Activated T-helper 1 cell treated with Interleukin-2 at 50 U/mL for 16 hours (primary cell): ENCODE measurements around the gene ZNF366.

ENCODE experiments used
- DNase-seq: peaks from one replicate; pipeline ENCODE4 v3.0.0-alpha.2; 2020; ENCODE audit warnings: low read depth

ZNF366 gene

GRCh38 chr5:72439192-72439591 is 68.0 kb downstream of the ZNF366 start:
- no peak for DNase-seq

GRCh38 chr5:72438141-72438540 is 69.1 kb downstream of the ZNF366 start:
- DNase-seq, result no peak

GRCh38 chr5:72436796-72437471 is 70.3 kb downstream of the ZNF366 start:
- no peak for DNase-seq

GRCh38 chr5:72434781-72435437 is 72.3 kb downstream of the ZNF366 start:
- DNase-seq, result no peak

- no peak for DNase-seq
Observed at GRCh38 chr5:72434056-72434780, 73.0 kb downstream of the ZNF366 start.

- no peak for DNase-seq
Observed at GRCh38 chr5:72433522-72433921, 73.7 kb downstream of the ZNF366 start.

- DNase-seq, result no peak
Observed at GRCh38 chr5:72428669-72429068, 78.5 kb downstream of the ZNF366 start.

- DNase-seq, result no peak
Observed at GRCh38 chr5:72427488-72428437, 79.4 kb downstream of the ZNF366 start.

- DNase-seq, result no peak
Observed at GRCh38 chr5:72427016-72427415, 80.2 kb downstream of the ZNF366 start.

GRCh38 chr5:72426019-72426418 is 81.2 kb downstream of the ZNF366 start:
- DNase-seq, result no peak

- no peak for DNase-seq
Observed at GRCh38 chr5:72418271-72418670, 88.9 kb downstream of the ZNF366 start.

- no peak for DNase-seq
Observed at GRCh38 chr5:72417333-72418062, 89.7 kb downstream of the ZNF366 start.

- no peak for DNase-seq
Observed at GRCh38 chr5:72415616-72416325, 91.4 kb downstream of the ZNF366 start.

GRCh38 chr5:72412283-72413055 is 94.7 kb downstream of the ZNF366 start:
- no peak for DNase-seq

GRCh38 chr5:72410688-72411295 is 96.4 kb downstream of the ZNF366 start:
- no peak for DNase-seq

- DNase-seq, result no peak
Observed at GRCh38 chr5:72408603-72409002, 98.6 kb downstream of the ZNF366 start.

- no peak for DNase-seq
Observed at GRCh38 chr5:72408127-72408526, 99.1 kb downstream of the ZNF366 start.

GRCh38 chr5:72407541-72407940 is 99.7 kb downstream of the ZNF366 start:
- no peak for DNase-seq

GRCh38 chr5:72407078-72407477 is 100.1 kb downstream of the ZNF366 start:
- no peak for DNase-seq
